ENCODE measurements around the gene CTDSP1.

The CTDSP1 gene

GRCh38 chr2:218383892-218384519, 15.7 kb upstream of the CTDSP1 start:
- no peak for DNase-seq

- DNase-seq: no peak
Measured at GRCh38 chr2:218384975-218385374, 14.7 kb upstream of the CTDSP1 start.

GRCh38 chr2:218386505-218387368, 12.9 kb upstream of the CTDSP1 start:
- DNase-seq: no peak

- DNase-seq: no peak
Measured at GRCh38 chr2:218387369-218388194, 12.1 kb upstream of the CTDSP1 start.

GRCh38 chr2:218389333-218390150, 10.1 kb upstream of the CTDSP1 start:
- no peak for DNase-seq

GRCh38 chr2:218391202-218391601, 8.5 kb upstream of the CTDSP1 start:
- DNase-seq: no peak

- DNase-seq: no peak
Measured at GRCh38 chr2:218392459-218392858, 7.2 kb upstream of the CTDSP1 start.

- DNase-seq: no peak
Measured at GRCh38 chr2:218392891-218393462, 6.7 kb upstream of the CTDSP1 start.

GRCh38 chr2:218393750-218394290, 5.8 kb upstream of the CTDSP1 start:
- DNase-seq: no peak

GRCh38 chr2:218394298-218395089, 5.2 kb upstream of the CTDSP1 start:
- no peak for DNase-seq

GRCh38 chr2:218395090-218395444, 4.6 kb upstream of the CTDSP1 start:
- DNase-seq: no peak

GRCh38 chr2:218395456-218395825, 4.2 kb upstream of the CTDSP1 start:
- no peak for DNase-seq

- DNase-seq: peak; percentile 94
Measured at GRCh38 chr2:218395826-218396687, 3.6 kb upstream of the CTDSP1 start.

GRCh38 chr2:218396688-218397462, 2.8 kb upstream of the CTDSP1 start:
- peak; percentile 59 for DNase-seq

GRCh38 chr2:218397463-218397819, 2.2 kb upstream of the CTDSP1 start:
- no peak for DNase-seq

- peak; percentile 55 for DNase-seq
Measured at GRCh38 chr2:218397820-218398436, 1.7 kb upstream of the CTDSP1 start.

- DNase-seq: peak; percentile 65
Measured at GRCh38 chr2:218398437-218399390, 954 bp upstream of the CTDSP1 start.
